Stimulated activated CD8-positive, alpha-beta memory T cell treated with anti-CD3 and anti-CD28 coated beads, Interleukin-4, amount 100 ng/mL, for 24 hours (primary cell): ENCODE data around the gene GNAL.
A peak's percentile ranks its signal among the peaks of the same experiment; 100 is the strongest.
"Not testable (repeated sequence)": the region's sequence is repeated elsewhere in the genome, so short reads cannot be mapped to it uniquely, and the experiment has no call there.

Source experiments
- DNase-seq: peaks from one replicate; pipeline ENCODE4 v3.0.0-alpha.2; 2020; ENCODE audit warnings: low read depth

Gene GNAL

GRCh38 chr18:11880586-11881304 lies 191.7 kb downstream of the GNAL start:
- DNase-seq = no peak

- DNase-seq = no peak
Measured at GRCh38 chr18:11882636-11883035, 193.6 kb downstream of the GNAL start.

- no peak for DNase-seq
Measured at GRCh38 chr18:11883153-11883552, 194.1 kb downstream of the GNAL start.

- no peak for DNase-seq
Measured at GRCh38 chr18:11884396-11885030, 195.4 kb downstream of the GNAL start.

- no peak for DNase-seq
Measured at GRCh38 chr18:11885278-11885947, 196.3 kb downstream of the GNAL start.

GRCh38 chr18:11886577-11887110 lies 197.6 kb downstream of the GNAL start:
- DNase-seq = no peak

GRCh38 chr18:11887328-11888128 lies 198.5 kb downstream of the GNAL start:
- DNase-seq = no peak

GRCh38 chr18:11888726-11889125 lies 199.7 kb downstream of the GNAL start:
- no peak for DNase-seq

GRCh38 chr18:11889284-11889683 lies 200.2 kb downstream of the GNAL start:
- DNase-seq = no peak

- no peak for DNase-seq
Measured at GRCh38 chr18:11891737-11892136, 202.7 kb downstream of the GNAL start.

GRCh38 chr18:11892438-11892837 lies 203.4 kb downstream of the GNAL start:
- DNase-seq = not testable (repeated sequence)

GRCh38 chr18:11897781-11898180 lies 208.7 kb downstream of the GNAL start:
- no peak for DNase-seq

- no peak for DNase-seq
Measured at GRCh38 chr18:11899063-11899462, 210.0 kb downstream of the GNAL start.

- DNase-seq = no peak
Measured at GRCh38 chr18:11901826-11902438, 212.9 kb downstream of the GNAL start.

- no peak for DNase-seq
Measured at GRCh38 chr18:11902522-11903292, 213.6 kb downstream of the GNAL start.

GRCh38 chr18:11905613-11906012 lies 216.5 kb downstream of the GNAL start:
- DNase-seq = no peak

GRCh38 chr18:11906176-11906575 lies 217.1 kb downstream of the GNAL start:
- DNase-seq = no peak

GRCh38 chr18:11906926-11907874 lies 218.1 kb downstream of the GNAL start:
- no peak for DNase-seq

- peak; percentile 82 for DNase-seq
Measured at GRCh38 chr18:11908182-11909060, 219.4 kb downstream of the GNAL start, which contains the start of gene MPPE1. Gene MPPE1 (minus strand): TSS chr18:11908317. CDS start chr18:11897264, 11,053 bp downstream.
